K562 (cell line): Measurements from ENCODE around the gene ADARB2. TPM values are rescaled to one million over a fixed set of nuclear protein-coding genes. Genes with fewer than 3 reads are reported as not detected.

Experiments
- ATAC-seq: fragments of 200-7000 bp; cut with Tn5 transposase; 3 replicates; pipeline ENCODE4 v1.9.1; 2020; ENCODE audit warnings: moderate library complexity
- BruUV-seq: library from RNA; stranded (reverse); fragments of 400-500 nt; replicated peaks from 2 replicates; lab custom pipeline; 2021; lab: Mats Ljungman, UMichigan
- CTCF ChIA-PET: fragments of 300-600 bp; formaldehyde crosslinking; extraction: SDS; loops from one replicate; lab custom pipeline; 2021; ENCODE audit warnings: low intra/inter-chr PET ratio; lab: Yijun Ruan, JAX
- POLR2A ChIA-PET: fragments of 300-600, 350-650 bp; sonication (Branson Sonifier 250); formaldehyde crosslinking; extraction: SDS; loops from one replicate; lab custom pipeline; 2021; ENCODE audit warnings: antibody characterized with exemption, inconsistent platforms; lab: Yijun Ruan, JAX
- DNase-seq, 4 experiments: peaks; one replicate each; pipeline versions ENCODE4 v3.0.0 to v3.0.0-alpha.2; 2011 to 2018; ENCODE audit warnings: low spot score in 3 of 4, mixed read lengths in 3 of 4; ENCODE audit errors: extremely low read depth in 1 of 4
- FAIRE-seq: peaks from 2 replicates; lab custom pipeline; 2011; peaks lifted over from hg19 to GRCh38; lab: Jason Lieb, UNC
- H2AFZ ChIP-seq: 2 replicates; pipeline ENCODE4 v1.6.0; 2011; ENCODE audit warnings: low read depth, low read length, control low read depth, inconsistent platforms
- H3K27ac ChIP-seq: fragments of 200-600 bp; 3 replicates; pipeline ENCODE4 v1.8.0; 2011; ENCODE audit warnings: low read depth, mild to moderate bottlenecking, control low read depth, inconsistent platforms, low read length, moderate library complexity, mixed read lengths; ENCODE audit errors: extremely low read depth
- H3K27me3 ChIP-seq, 2 experiments: fragments of 300-600 bp in 1 of 2; 2 replicates in 1 of 2; 3 replicates in 1 of 2; pipeline versions ENCODE4 v1.6.0 to v1.8.0; 2011; ENCODE audit warnings: inconsistent platforms in 2 of 2, low read length in 2 of 2, mild to moderate bottlenecking in 1 of 2, mixed read lengths in 1 of 2, moderate library complexity in 1 of 2; ENCODE audit not compliant: control insufficient read depth in 2 of 2, insufficient read depth in 2 of 2
- H3K36me3 ChIP-seq: fragments of 300-600 bp; 3 replicates; pipeline ENCODE4 v1.8.0; 2011; ENCODE audit warnings: mild to moderate bottlenecking, low read length, inconsistent platforms; ENCODE audit not compliant: control insufficient read depth, insufficient read depth
- H3K4me1 ChIP-seq, 2 experiments: fragments of 200-600 bp in 1 of 2; replicated peaks in 1 of 2; 2 replicates in 1 of 2; 3 replicates in 1 of 2; pipeline versions ENCODE4 v1.5.1 to v1.8.0; 2011; ENCODE audit warnings: inconsistent platforms in 2 of 2, low read length in 2 of 2, mild to moderate bottlenecking in 1 of 2, mixed read lengths in 1 of 2, moderate library complexity in 1 of 2; ENCODE audit not compliant: control insufficient read depth in 2 of 2, insufficient read depth in 2 of 2
- H3K4me2 ChIP-seq: 2 replicates; pipeline ENCODE4 v1.6.1; 2011; ENCODE audit warnings: low read length, control low read depth, inconsistent platforms, mixed read lengths; ENCODE audit not compliant: insufficient read depth
- H3K4me3 ChIP-seq: fragments of 200-600 bp; sonication (generic), shearing (Covaris generic); 2 replicates; pipeline ENCODE4 v1.5.1; 2016; ENCODE audit warnings: control low read depth, inconsistent platforms
- H3K79me2 ChIP-seq: fragments of 200-600 bp; 3 replicates; pipeline ENCODE4 v1.8.0; 2011; ENCODE audit warnings: low read length, inconsistent platforms; ENCODE audit not compliant: control insufficient read depth, insufficient read depth
- H3K9ac ChIP-seq, 2 experiments: 2 replicates each; pipeline versions ENCODE4 v1.6.0 to v1.6.1; 2011; ENCODE audit warnings: low read depth in 2 of 2, low read length in 2 of 2, control low read depth in 1 of 2, inconsistent platforms in 1 of 2, mild to moderate bottlenecking in 1 of 2, mixed read lengths in 1 of 2; ENCODE audit not compliant: insufficient read depth in 1 of 2
- H3K9me1 ChIP-seq: one replicate; pipeline ENCODE4 v1.6.0; 2011; ENCODE audit warnings: inconsistent platforms, mild to moderate bottlenecking, low read length, moderate library complexity; ENCODE audit not compliant: control insufficient read depth, insufficient read depth
- H3K9me3 ChIP-seq: replicated peaks from 2 replicates; pipeline ENCODE4 v1.5.1; 2011; ENCODE audit warnings: low read depth, low read length, inconsistent platforms; ENCODE audit not compliant: control insufficient read depth, insufficient read depth
- H4K20me1 ChIP-seq: replicated peaks from 2 replicates; pipeline ENCODE4 v1.6.1; 2011; ENCODE audit warnings: low read length, inconsistent platforms, mixed read lengths; ENCODE audit not compliant: control insufficient read depth, insufficient read depth
- STAG1 ChIP-seq: sonication (generic); formaldehyde crosslinking; IDR thresholded peaks from 2 replicates; pipeline ENCODE4 v1.5.0; 2020; ENCODE audit warnings: missing genetic modification reagents, borderline replicate concordance
- WGBS: fragments of 100-300 bp; shearing (Covaris generic); methylation state at CpG from one replicate; pipeline ENCODE4 v1.1.6; 2016; ENCODE audit warnings: low coverage, mixed read lengths; ENCODE audit not compliant: insufficient coverage; ENCODE audit errors: missing lambda C conversion rate; 5-methylcytosine and 5-hydroxymethylcytosine counted together
- in situ Hi-C: fragments of 300-500 bp; cut with MboI; formaldehyde crosslinking; loops from 4 replicates; pipeline ENCODE4 v1.15.0; 2018; ENCODE audit warnings: inconsistent platforms, mixed read lengths
- intact Hi-C: fragments of 100-400 bp; cut with micrococcal nuclease; formaldehyde crosslinking; loops from 2 replicates; pipeline ENCODE4 v1.14.2; 2022
- polyA plus RNA-seq, 8 experiments: library from polyadenylated mRNA; depleted of rRNA in 4 of 8; stranded (reverse) in 5 of 8; unstranded in 3 of 8; fragments of >200 nt; fragmentation: Nextera tagmentation in 2 of 8; fragmentation: Illumina TruSeq in 1 of 8; extraction: Ambion mirVana in 2 of 8; extraction: Trizol in 1 of 8; gene quantifications; 2 replicates each; pipeline versions ENCODE4 v1.2.1 to v1.2.3, GENCODE V29; 2011 to 2014; ENCODE audit warnings: inconsistent platforms in 1 of 8, missing spikeins in 1 of 8
- total RNA-seq, 7 experiments: library from RNA; depleted of rRNA in 6 of 7; stranded (reverse); fragments of >200 nt in 6 of 7; fragmentation: Illumina TruSeq in 2 of 7; extraction: Trizol in 2 of 7; gene quantifications; 2 replicates each; pipeline versions ENCODE4 v1.2.1 to v1.2.3, GENCODE V29; 2011 to 2021; ENCODE audit warnings: low replicate concordance in 1 of 7
- TF ChIP-seq, protein P1 (sequence below): sonication (generic); formaldehyde crosslinking; IDR thresholded peaks from 2 replicates; pipeline ENCODE4 v1.8.0; 2023; ENCODE audit warnings: mild to moderate bottlenecking, missing genetic modification reagents
- TF ChIP-seq, protein P2 (sequence below): sonication (generic); formaldehyde crosslinking; IDR thresholded peaks from 2 replicates; pipeline ENCODE4 v1.8.1; 2023; ENCODE audit warnings: mild to moderate bottlenecking, missing genetic modification reagents

ADARB2 gene
- total and polyA plus RNA-seq, 9 of the 15 experiments (the other 6 are each of a cell fraction or from before 2014, with no cell fraction given) = not detected

GRCh38 chr10:1193561-1193960 is 543.8 kb downstream of the ADARB2 start:
- Histone ChIP-seq H3K9ac (no peak overlapping the region), H3K9me3 (no peaks in the 10 kb centered on the region), H3K79me2 (no peaks in the 10 kb centered on the region), H3K4me1 (no peaks in the 10 kb centered on the region; a peak in 2 of 5 replicates), H3K36me3 (no peaks in the 10 kb centered on the region), H3K4me3 (no peak overlapping the region), H3K27ac (no peak overlapping the region), H4K20me1 (0 out of 2 replicates have a peak, but pooled peaks cover 8% of the 10 kb centered on the region), H3K4me2 (no peak overlapping the region), H2AFZ (no peak overlapping the region), H3K27me3 (peaks cover 36 to 55% of the 10 kb centered on the region in 2 experiments), H3K9me1 (no peaks in the 10 kb centered on the region)
- no TSS peak for BruUV-seq
- ATAC-seq (no peak), FAIRE-seq (peak; percentile 37), DNase-seq (no peak)
- intact Hi-C loops = no loop called here
- no peak for TF ChIP-seq STAG1
- TF ChIP-seq, protein P1, sequence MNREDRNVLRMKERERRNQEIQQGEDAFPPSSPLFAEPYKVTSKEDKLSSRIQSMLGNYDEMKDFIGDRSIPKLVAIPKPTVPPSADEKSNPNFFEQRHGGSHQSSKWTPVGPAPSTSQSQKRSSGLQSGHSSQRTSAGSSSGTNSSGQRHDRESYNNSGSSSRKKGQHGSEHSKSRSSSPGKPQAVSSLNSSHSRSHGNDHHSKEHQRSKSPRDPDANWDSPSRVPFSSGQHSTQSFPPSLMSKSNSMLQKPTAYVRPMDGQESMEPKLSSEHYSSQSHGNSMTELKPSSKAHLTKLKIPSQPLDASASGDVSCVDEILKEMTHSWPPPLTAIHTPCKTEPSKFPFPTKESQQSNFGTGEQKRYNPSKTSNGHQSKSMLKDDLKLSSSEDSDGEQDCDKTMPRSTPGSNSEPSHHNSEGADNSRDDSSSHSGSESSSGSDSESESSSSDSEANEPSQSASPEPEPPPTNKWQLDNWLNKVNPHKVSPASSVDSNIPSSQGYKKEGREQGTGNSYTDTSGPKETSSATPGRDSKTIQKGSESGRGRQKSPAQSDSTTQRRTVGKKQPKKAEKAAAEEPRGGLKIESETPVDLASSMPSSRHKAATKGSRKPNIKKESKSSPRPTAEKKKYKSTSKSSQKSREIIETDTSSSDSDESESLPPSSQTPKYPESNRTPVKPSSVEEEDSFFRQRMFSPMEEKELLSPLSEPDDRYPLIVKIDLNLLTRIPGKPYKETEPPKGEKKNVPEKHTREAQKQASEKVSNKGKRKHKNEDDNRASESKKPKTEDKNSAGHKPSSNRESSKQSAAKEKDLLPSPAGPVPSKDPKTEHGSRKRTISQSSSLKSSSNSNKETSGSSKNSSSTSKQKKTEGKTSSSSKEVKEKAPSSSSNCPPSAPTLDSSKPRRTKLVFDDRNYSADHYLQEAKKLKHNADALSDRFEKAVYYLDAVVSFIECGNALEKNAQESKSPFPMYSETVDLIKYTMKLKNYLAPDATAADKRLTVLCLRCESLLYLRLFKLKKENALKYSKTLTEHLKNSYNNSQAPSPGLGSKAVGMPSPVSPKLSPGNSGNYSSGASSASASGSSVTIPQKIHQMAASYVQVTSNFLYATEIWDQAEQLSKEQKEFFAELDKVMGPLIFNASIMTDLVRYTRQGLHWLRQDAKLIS = no peak
- TF ChIP-seq, protein P2, sequence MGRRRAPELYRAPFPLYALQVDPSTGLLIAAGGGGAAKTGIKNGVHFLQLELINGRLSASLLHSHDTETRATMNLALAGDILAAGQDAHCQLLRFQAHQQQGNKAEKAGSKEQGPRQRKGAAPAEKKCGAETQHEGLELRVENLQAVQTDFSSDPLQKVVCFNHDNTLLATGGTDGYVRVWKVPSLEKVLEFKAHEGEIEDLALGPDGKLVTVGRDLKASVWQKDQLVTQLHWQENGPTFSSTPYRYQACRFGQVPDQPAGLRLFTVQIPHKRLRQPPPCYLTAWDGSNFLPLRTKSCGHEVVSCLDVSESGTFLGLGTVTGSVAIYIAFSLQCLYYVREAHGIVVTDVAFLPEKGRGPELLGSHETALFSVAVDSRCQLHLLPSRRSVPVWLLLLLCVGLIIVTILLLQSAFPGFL = no peak
- WGBS = 1% methylated on average over 4 of the region's 4 CpGs
- in situ Hi-C loops = no loop called here
- CTCF ChIA-PET = no interaction called here
- POLR2A ChIA-PET = no interaction called here
